Upper lobe of left lung (tissue), 4 donors: Measurements from ENCODE around the gene RPS6KL1.

Source experiments
- EP300 ChIP-seq, 4 donors: sonication (generic); formaldehyde crosslinking; IDR thresholded peaks; one replicate each; pipeline ENCODE4 v1.5.1; 2017; ENCODE audit warnings: antibody characterized with exemption in 4 of 4, control low read depth in 2 of 4
- POLR2A ChIP-seq, 4 donors: fragments of 450-650 bp; IDR thresholded peaks; one replicate each; pipeline ENCODE4 v1.5.1; 2016 to 2017; ENCODE audit warnings: antibody characterized with exemption in 4 of 4, mild to moderate bottlenecking in 2 of 4
- POLR2AphosphoS5 ChIP-seq, 2 donors: sonication (generic); formaldehyde crosslinking; IDR thresholded peaks; one replicate each; pipeline ENCODE4 v1.5.1; 2017; ENCODE audit warnings: antibody characterized with exemption in 2 of 2
- TF ChIP-seq, protein P1 (sequence below), 6 experiments: fragments of 450-650 bp in 4 of 6; fragments of 200-600 bp in 2 of 6; sonication (generic) in 2 of 6; IDR thresholded peaks; one replicate each; pipeline ENCODE4 v1.5.1; 2016 to 2019; ENCODE audit warnings: antibody characterized with exemption in 6 of 6

GRCh38 chr14:74964787-74965485 is 41.9 kb upstream of the RPS6KL1 start:
- TF ChIP-seq, protein P1, sequence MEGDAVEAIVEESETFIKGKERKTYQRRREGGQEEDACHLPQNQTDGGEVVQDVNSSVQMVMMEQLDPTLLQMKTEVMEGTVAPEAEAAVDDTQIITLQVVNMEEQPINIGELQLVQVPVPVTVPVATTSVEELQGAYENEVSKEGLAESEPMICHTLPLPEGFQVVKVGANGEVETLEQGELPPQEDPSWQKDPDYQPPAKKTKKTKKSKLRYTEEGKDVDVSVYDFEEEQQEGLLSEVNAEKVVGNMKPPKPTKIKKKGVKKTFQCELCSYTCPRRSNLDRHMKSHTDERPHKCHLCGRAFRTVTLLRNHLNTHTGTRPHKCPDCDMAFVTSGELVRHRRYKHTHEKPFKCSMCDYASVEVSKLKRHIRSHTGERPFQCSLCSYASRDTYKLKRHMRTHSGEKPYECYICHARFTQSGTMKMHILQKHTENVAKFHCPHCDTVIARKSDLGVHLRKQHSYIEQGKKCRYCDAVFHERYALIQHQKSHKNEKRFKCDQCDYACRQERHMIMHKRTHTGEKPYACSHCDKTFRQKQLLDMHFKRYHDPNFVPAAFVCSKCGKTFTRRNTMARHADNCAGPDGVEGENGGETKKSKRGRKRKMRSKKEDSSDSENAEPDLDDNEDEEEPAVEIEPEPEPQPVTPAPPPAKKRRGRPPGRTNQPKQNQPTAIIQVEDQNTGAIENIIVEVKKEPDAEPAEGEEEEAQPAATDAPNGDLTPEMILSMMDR (IDR thresholded peaks at IDR 0.05), result no peak
- TF ChIP-seq POLR2A (IDR thresholded peaks at IDR 0.05), result no peak
- TF ChIP-seq POLR2AphosphoS5 (IDR thresholded peaks at IDR 0.05), result no peak
- no peak for TF ChIP-seq EP300 (IDR thresholded peaks at IDR 0.05)
